A549 (cell line): Measurements from ENCODE around the gene DHX8.

ENCODE experiments used
- FOSL2 ChIP-seq, 2 experiments: fragments of 450-650 bp in 1 of 2; fragments of >200 bp in 1 of 2; sonication (Bioruptor Twin) in 1 of 2; formaldehyde crosslinking; IDR thresholded peaks; 2 replicates each; pipeline versions ENCODE4 v1.5.0 to v1.6.1; 2016 to 2020; ENCODE audit warnings: mild to moderate bottlenecking in 1 of 2, moderate library complexity in 1 of 2
- NR3C1 ChIP-seq: fragments of >200 bp; sonication (Bioruptor Twin); formaldehyde crosslinking; IDR thresholded peaks from 3 replicates; pipeline ENCODE4 v1.6.1; 2017
- POLR2A ChIP-seq: IDR thresholded peaks from 2 replicates; pipeline ENCODE4 v1.6.1; 2012; ENCODE audit warnings: mild to moderate bottlenecking, low read length
- SMC3 ChIP-seq: fragments of >200 bp; sonication (Bioruptor Twin); formaldehyde crosslinking; IDR thresholded peaks from 3 replicates; pipeline ENCODE4 v1.6.1; 2018; ENCODE audit warnings: inconsistent platforms
- SREBF2 ChIP-seq: fragments of 450-650 bp; IDR thresholded peaks from 2 replicates; pipeline ENCODE4 v1.6.1; 2014; ENCODE audit warnings: mild to moderate bottlenecking, moderate library complexity
- ZFP36 ChIP-seq: fragments of 450-650 bp; IDR thresholded peaks from 2 replicates; pipeline ENCODE4 v1.6.1; 2014; ENCODE audit warnings: borderline replicate concordance; ENCODE audit not compliant: partially characterized antibody
- TF ChIP-seq, protein P1 (sequence below): fragments of >200 bp; sonication (Bioruptor Twin); formaldehyde crosslinking; IDR thresholded peaks from 3 replicates; pipeline ENCODE4 v1.5.1; 2016
- TF ChIP-seq, protein P2 (sequence below): fragments of 200-600 bp; sonication (generic); IDR thresholded peaks from 2 replicates; pipeline ENCODE4 v1.6.1; 2016; ENCODE audit warnings: antibody characterized with exemption, mild to moderate bottlenecking, moderate library complexity
- TF ChIP-seq, protein P3 (sequence below): IDR thresholded peaks from 2 replicates; pipeline ENCODE4 v1.6.1; 2012

DNA sequence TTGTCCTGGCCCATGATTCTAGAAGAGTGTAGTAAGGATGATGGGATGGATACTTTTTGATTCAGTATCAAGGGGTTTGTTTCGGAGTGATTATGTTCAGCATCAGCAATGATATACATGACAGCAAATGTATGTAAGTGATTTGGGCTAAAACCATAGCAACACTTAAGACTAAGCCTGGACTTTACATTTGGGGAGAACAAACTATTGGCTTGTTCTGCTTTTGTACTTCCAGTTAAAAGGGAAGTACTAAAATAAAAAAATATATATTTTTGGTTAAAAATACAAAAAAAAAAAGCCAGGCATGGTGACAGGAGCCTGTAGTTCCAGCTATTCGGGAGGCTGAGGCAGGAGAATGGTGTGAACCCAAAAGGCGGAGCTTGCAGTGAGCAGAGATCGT, 20.5 kb upstream of the DHX8 start:
- TF ChIP-seq, protein P1, sequence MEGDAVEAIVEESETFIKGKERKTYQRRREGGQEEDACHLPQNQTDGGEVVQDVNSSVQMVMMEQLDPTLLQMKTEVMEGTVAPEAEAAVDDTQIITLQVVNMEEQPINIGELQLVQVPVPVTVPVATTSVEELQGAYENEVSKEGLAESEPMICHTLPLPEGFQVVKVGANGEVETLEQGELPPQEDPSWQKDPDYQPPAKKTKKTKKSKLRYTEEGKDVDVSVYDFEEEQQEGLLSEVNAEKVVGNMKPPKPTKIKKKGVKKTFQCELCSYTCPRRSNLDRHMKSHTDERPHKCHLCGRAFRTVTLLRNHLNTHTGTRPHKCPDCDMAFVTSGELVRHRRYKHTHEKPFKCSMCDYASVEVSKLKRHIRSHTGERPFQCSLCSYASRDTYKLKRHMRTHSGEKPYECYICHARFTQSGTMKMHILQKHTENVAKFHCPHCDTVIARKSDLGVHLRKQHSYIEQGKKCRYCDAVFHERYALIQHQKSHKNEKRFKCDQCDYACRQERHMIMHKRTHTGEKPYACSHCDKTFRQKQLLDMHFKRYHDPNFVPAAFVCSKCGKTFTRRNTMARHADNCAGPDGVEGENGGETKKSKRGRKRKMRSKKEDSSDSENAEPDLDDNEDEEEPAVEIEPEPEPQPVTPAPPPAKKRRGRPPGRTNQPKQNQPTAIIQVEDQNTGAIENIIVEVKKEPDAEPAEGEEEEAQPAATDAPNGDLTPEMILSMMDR: no peak
- TF ChIP-seq SREBF2 (no peak), ZFP36 (no peak), FOSL2 (IDR thresholded peaks at IDR 0.05) (no peak), FOSL2 (CRISPR knock-in tag; IDR thresholded peaks at IDR 0.05) (no peak), NR3C1 (no peak), SMC3 (no peak), POLR2A (no peak)
- TF ChIP-seq, protein P2, sequence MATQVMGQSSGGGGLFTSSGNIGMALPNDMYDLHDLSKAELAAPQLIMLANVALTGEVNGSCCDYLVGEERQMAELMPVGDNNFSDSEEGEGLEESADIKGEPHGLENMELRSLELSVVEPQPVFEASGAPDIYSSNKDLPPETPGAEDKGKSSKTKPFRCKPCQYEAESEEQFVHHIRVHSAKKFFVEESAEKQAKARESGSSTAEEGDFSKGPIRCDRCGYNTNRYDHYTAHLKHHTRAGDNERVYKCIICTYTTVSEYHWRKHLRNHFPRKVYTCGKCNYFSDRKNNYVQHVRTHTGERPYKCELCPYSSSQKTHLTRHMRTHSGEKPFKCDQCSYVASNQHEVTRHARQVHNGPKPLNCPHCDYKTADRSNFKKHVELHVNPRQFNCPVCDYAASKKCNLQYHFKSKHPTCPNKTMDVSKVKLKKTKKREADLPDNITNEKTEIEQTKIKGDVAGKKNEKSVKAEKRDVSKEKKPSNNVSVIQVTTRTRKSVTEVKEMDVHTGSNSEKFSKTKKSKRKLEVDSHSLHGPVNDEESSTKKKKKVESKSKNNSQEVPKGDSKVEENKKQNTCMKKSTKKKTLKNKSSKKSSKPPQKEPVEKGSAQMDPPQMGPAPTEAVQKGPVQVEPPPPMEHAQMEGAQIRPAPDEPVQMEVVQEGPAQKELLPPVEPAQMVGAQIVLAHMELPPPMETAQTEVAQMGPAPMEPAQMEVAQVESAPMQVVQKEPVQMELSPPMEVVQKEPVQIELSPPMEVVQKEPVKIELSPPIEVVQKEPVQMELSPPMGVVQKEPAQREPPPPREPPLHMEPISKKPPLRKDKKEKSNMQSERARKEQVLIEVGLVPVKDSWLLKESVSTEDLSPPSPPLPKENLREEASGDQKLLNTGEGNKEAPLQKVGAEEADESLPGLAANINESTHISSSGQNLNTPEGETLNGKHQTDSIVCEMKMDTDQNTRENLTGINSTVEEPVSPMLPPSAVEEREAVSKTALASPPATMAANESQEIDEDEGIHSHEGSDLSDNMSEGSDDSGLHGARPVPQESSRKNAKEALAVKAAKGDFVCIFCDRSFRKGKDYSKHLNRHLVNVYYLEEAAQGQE: no peak
- TF ChIP-seq, protein P3, sequence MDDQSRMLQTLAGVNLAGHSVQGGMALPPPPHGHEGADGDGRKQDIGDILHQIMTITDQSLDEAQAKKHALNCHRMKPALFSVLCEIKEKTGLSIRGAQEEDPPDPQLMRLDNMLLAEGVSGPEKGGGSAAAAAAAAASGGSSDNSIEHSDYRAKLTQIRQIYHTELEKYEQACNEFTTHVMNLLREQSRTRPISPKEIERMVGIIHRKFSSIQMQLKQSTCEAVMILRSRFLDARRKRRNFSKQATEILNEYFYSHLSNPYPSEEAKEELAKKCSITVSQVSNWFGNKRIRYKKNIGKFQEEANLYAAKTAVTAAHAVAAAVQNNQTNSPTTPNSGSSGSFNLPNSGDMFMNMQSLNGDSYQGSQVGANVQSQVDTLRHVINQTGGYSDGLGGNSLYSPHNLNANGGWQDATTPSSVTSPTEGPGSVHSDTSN: no peak
